HEK293 (cell line): ENCODE data around the gene SLCO4A1.

Source experiments
- CTCF ChIA-PET: fragments of 350-600 bp; formaldehyde crosslinking; extraction: SDS; loops from one replicate; lab custom pipeline; 2021; ENCODE audit warnings: antibody characterized with exemption; lab: Yijun Ruan, JAX
- POLR2A ChIA-PET: fragments of 300-600 bp; formaldehyde crosslinking; extraction: SDS; loops from one replicate; lab custom pipeline; 2020; ENCODE audit warnings: antibody characterized with exemption, inconsistent platforms; lab: Yijun Ruan, JAX
- H3K27ac ChIP-seq: fragments of 200-500 bp; sonication (Bioruptor generic); 2 replicates; pipeline ENCODE4 v1.5.1; 2014; ENCODE audit warnings: low read depth, low read length, control low read depth, inconsistent platforms; ENCODE audit errors: extremely low read depth
- H3K36me3 ChIP-seq, 2 experiments: fragments of 200-500 bp in 1 of 2; sonication (Bioruptor generic) in 1 of 2; 1 replicate in 1 of 2; 2 replicates in 1 of 2; pipeline ENCODE4 v1.5.1; 2014 to 2017; ENCODE audit warnings: inconsistent platforms in 2 of 2, low read length in 2 of 2; ENCODE audit not compliant: control insufficient read depth in 2 of 2, insufficient read depth in 1 of 2
- H3K4me1 ChIP-seq: fragments of 200-500 bp; sonication (Bioruptor generic); 2 replicates; pipeline ENCODE4 v1.5.1; 2014; ENCODE audit warnings: mild to moderate bottlenecking, low read length, inconsistent platforms; ENCODE audit not compliant: control insufficient read depth, insufficient read depth
- H3K4me3 ChIP-seq: 2 replicates; pipeline ENCODE4 v1.5.1; 2011; ENCODE audit warnings: low read depth, mild to moderate bottlenecking, control low read depth, low read length, moderate library complexity
- H3K9me3 ChIP-seq: fragments of 200-500 bp; sonication (Bioruptor generic); 2 replicates; pipeline ENCODE4 v1.5.1; 2014; ENCODE audit warnings: low read depth, low read length, inconsistent platforms; ENCODE audit not compliant: control insufficient read depth, insufficient read depth
- ELK4 ChIP-seq: IDR thresholded peaks from 2 replicates; pipeline ENCODE4 v1.6.1; 2011; ENCODE audit warnings: mild to moderate bottlenecking, low read depth, low read length, borderline replicate concordance
- GLI4 ChIP-seq: fragments of 450-650 bp; formaldehyde crosslinking; IDR thresholded peaks from 2 replicates; pipeline ENCODE4 v1.5.1; 2016; ENCODE audit warnings: missing biosample characterization, missing genetic modification characterization
- GLIS1 ChIP-seq: fragments of 450-650 bp; formaldehyde crosslinking; IDR thresholded peaks from 2 replicates; pipeline ENCODE4 v1.5.1; 2016; ENCODE audit warnings: missing biosample characterization, missing genetic modification characterization
- PATZ1 ChIP-seq: fragments of 450-650 bp; formaldehyde crosslinking; IDR thresholded peaks from 2 replicates; pipeline ENCODE4 v1.5.1; 2016; ENCODE audit warnings: missing biosample characterization, missing genetic modification characterization
- ZIC2 ChIP-seq: fragments of 450-650 bp; formaldehyde crosslinking; IDR thresholded peaks from 2 replicates; pipeline ENCODE4 v1.5.1; 2016; ENCODE audit warnings: missing biosample characterization, missing genetic modification characterization
- ZNF138 ChIP-seq: fragments of 450-650 bp; formaldehyde crosslinking; IDR thresholded peaks from 2 replicates; pipeline ENCODE4 v1.5.1; 2016; ENCODE audit warnings: missing biosample characterization, missing genetic modification characterization, borderline replicate concordance
- ZNF157 ChIP-seq: fragments of 450-650 bp; formaldehyde crosslinking; IDR thresholded peaks from 2 replicates; pipeline ENCODE4 v1.5.1; 2016; ENCODE audit warnings: missing biosample characterization, missing genetic modification characterization
- ZNF248 ChIP-seq: fragments of 450-650 bp; formaldehyde crosslinking; IDR thresholded peaks from 2 replicates; pipeline ENCODE4 v1.5.1; 2017; ENCODE audit warnings: missing biosample characterization, missing genetic modification characterization
- ZNF311 ChIP-seq: fragments of 450-650 bp; formaldehyde crosslinking; IDR thresholded peaks from 2 replicates; pipeline ENCODE4 v1.5.1; 2017; ENCODE audit warnings: missing biosample characterization, missing genetic modification characterization, borderline replicate concordance
- ZNF350 ChIP-seq: fragments of 450-650 bp; formaldehyde crosslinking; IDR thresholded peaks from 2 replicates; pipeline ENCODE4 v1.5.0; 2017; ENCODE audit warnings: missing biosample characterization, mild to moderate bottlenecking, missing genetic modification characterization
- ZNF514 ChIP-seq: fragments of 450-650 bp; formaldehyde crosslinking; IDR thresholded peaks from 2 replicates; pipeline ENCODE4 v1.5.1; 2016; ENCODE audit warnings: missing biosample characterization, missing genetic modification characterization
- TF ChIP-seq, protein P1 (sequence below): fragments of 450-650 bp; formaldehyde crosslinking; IDR thresholded peaks from 2 replicates; pipeline ENCODE4 v1.5.1; 2017; ENCODE audit warnings: missing biosample characterization, missing genetic modification characterization
- TF ChIP-seq, protein P2 (sequence below): fragments of 450-650 bp; formaldehyde crosslinking; IDR thresholded peaks from 2 replicates; pipeline ENCODE4 v1.5.1; 2016; ENCODE audit warnings: missing biosample characterization, missing genetic modification characterization
- TF ChIP-seq, protein P3 (sequence below): fragments of 450-650 bp; formaldehyde crosslinking; IDR thresholded peaks from 2 replicates; pipeline ENCODE4 v1.5.1; 2016; ENCODE audit warnings: missing biosample characterization, missing genetic modification characterization

SLCO4A1 gene

DNA sequence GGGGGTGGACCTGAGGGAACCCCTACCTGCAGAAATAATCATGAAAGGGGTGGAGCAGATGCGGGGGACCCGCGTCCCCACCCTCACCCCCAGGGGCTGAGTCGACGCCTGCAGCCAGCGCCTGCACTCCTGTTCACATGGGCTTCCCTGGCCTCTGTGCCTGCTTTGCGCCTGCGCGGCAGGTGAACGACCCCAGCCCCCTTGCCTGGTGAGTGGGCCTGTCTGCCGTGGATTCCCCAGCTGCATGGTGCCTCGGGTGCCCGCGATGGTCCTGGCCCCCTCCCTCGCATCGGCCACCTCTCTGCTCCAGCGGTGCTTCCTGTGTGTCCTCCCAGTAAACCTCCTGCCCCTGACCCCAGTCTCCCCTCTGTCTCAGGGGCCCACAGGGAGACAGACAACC is 47.6 kb downstream of the SLCO4A1 start:
- no peak overlapping the region for H3K27ac ChIP-seq
- H3K4me1 ChIP-seq, result peaks cover 5% of the 10 kb centered on the region
- no peaks in the 10 kb centered on the region for H3K9me3 ChIP-seq
- CTCF ChIA-PET, result interaction anchor here (0.6 to 1.1 kb wide), 3 partner anchors 17 to 56 kb away, joined by 3 to 4 read pairs (median 3); no protein-coding TSS in a partner anchor
- H3K4me3 ChIP-seq, result no peak overlapping the region
- POLR2A ChIA-PET, result no interaction called here
- H3K36me3 ChIP-seq, result no peaks in the 10 kb centered on the region
- TF ChIP-seq, protein P1, sequence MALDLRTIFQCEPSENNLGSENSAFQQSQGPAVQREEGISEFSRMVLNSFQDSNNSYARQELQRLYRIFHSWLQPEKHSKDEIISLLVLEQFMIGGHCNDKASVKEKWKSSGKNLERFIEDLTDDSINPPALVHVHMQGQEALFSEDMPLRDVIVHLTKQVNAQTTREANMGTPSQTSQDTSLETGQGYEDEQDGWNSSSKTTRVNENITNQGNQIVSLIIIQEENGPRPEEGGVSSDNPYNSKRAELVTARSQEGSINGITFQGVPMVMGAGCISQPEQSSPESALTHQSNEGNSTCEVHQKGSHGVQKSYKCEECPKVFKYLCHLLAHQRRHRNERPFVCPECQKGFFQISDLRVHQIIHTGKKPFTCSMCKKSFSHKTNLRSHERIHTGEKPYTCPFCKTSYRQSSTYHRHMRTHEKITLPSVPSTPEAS, result no peak
- TF ChIP-seq GLIS1 (tag by site-specific recombination) (no peak), PATZ1 (tag by site-specific recombination) (no peak), ELK4 (no peak), ZNF350 (tag by site-specific recombination) (no peak), ZNF157 (tag by site-specific recombination) (no peak)
- TF ChIP-seq, protein P2, sequence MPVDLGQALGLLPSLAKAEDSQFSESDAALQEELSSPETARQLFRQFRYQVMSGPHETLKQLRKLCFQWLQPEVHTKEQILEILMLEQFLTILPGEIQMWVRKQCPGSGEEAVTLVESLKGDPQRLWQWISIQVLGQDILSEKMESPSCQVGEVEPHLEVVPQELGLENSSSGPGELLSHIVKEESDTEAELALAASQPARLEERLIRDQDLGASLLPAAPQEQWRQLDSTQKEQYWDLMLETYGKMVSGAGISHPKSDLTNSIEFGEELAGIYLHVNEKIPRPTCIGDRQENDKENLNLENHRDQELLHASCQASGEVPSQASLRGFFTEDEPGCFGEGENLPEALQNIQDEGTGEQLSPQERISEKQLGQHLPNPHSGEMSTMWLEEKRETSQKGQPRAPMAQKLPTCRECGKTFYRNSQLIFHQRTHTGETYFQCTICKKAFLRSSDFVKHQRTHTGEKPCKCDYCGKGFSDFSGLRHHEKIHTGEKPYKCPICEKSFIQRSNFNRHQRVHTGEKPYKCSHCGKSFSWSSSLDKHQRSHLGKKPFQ (tag by site-specific recombination), result no peak

GRCh38 chr20:62690261-62690820 is 48.0 kb downstream of the SLCO4A1 start:
- POLR2A ChIA-PET, result no interaction called here
- TF ChIP-seq, protein P3, sequence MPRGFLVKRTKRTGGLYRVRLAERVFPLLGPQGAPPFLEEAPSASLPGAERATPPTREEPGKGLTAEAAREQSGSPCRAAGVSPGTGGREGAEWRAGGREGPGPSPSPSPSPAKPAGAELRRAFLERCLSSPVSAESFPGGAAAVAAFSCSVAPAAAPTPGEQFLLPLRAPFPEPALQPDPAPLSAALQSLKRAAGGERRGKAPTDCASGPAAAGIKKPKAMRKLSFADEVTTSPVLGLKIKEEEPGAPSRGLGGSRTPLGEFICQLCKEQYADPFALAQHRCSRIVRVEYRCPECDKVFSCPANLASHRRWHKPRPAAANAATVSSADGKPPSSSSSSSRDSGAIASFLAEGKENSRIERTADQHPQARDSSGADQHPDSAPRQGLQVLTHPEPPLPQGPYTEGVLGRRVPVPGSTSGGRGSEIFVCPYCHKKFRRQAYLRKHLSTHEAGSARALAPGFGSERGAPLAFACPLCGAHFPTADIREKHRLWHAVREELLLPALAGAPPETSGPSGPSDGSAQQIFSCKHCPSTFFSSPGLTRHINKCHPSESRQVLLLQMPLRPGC (tag by site-specific recombination), result no peak
- TF ChIP-seq GLI4, result no peak
- TF ChIP-seq ZNF248 (tag by site-specific recombination), result no peak
- TF ChIP-seq ZIC2 (tag by site-specific recombination), result peak; percentile 74
- TF ChIP-seq ZNF514, result no peak
- TF ChIP-seq ZNF311, result no peak
- no peak for TF ChIP-seq ZNF138
- Histone ChIP-seq H3K9me3 (no peaks in the 10 kb centered on the region), H3K27ac (no peak overlapping the region), H3K36me3 (no peaks in the 10 kb centered on the region), H3K4me3 (no peak overlapping the region), H3K4me1 (peaks cover 5% of the 10 kb centered on the region)
- CTCF ChIA-PET, result interaction anchor here (0.6 to 1.1 kb wide), 2 partner anchors 18 to 57 kb away, joined by 3 to 4 read pairs; no protein-coding TSS in a partner anchor
